Tibial artery (tissue), 4 donors: Measurements from ENCODE around the gene OR10W1.

ENCODE experiments used
- DNase-seq, 2 donors: peaks; one replicate each; pipeline ENCODE4 v3.0.0-alpha.2; 2019
- H3K27ac ChIP-seq, 2 donors: fragments of 200-600 bp; sonication (generic) in 1 of 2; 1 replicate in 1 of 2; 2 replicates in 1 of 2; pipeline ENCODE4 v1.5.1; 2018 to 2019; ENCODE audit warnings: mild to moderate bottlenecking in 1 of 2
- H3K27me3 ChIP-seq, 2 donors: fragments of 200-600 bp; sonication (generic) in 1 of 2; one replicate each; pipeline versions ENCODE4 v1.5.1 to v1.6.0; 2016 to 2019
- H3K36me3 ChIP-seq, 3 donors: fragments of 200-600 bp; sonication (generic) in 2 of 3; one replicate each; pipeline ENCODE4 v1.5.1; 2016 to 2019; ENCODE audit warnings: mild to moderate bottlenecking in 2 of 3
- H3K4me1 ChIP-seq, 4 donors: fragments of 200-600 bp; sonication (generic) in 2 of 4; 1 replicate in 3 of 4; 2 replicates in 1 of 4; pipeline ENCODE4 v1.5.1; 2016 to 2019
- H3K4me3 ChIP-seq, 2 donors: fragments of 200-600 bp; sonication (generic) in 1 of 2; 1 replicate in 1 of 2; 2 replicates in 1 of 2; pipeline ENCODE4 v1.5.1; 2018 to 2019; ENCODE audit warnings: mild to moderate bottlenecking in 2 of 2
- H3K9me3 ChIP-seq, 3 donors: fragments of 200-600 bp; sonication (generic) in 1 of 3; one replicate each; pipeline ENCODE4 v1.5.1; 2016 to 2019
- CTCF ChIP-seq, 2 experiments: fragments of 200-600 bp in 1 of 2; fragments of 450-650 bp in 1 of 2; IDR thresholded peaks; one replicate each; pipeline ENCODE4 v1.5.1; 2017 to 2019; ENCODE audit warnings: antibody characterized with exemption in 2 of 2, mild to moderate bottlenecking in 1 of 2, moderate library complexity in 1 of 2
- intact Hi-C: fragments of 100-400 bp; cut with DNase I; formaldehyde crosslinking; loops from one replicate; pipeline ENCODE4 v1.15.0; 2023; ENCODE audit warnings: low total_unique reads

OR10W1 gene

GRCh38 chr11:58227956-58228615, 40.0 kb downstream of the OR10W1 start:
- Histone ChIP-seq H3K9me3 (no peaks in the 10 kb centered on the region), H3K27me3 (no peaks in the 10 kb centered on the region), H3K4me1 (no peaks in the 10 kb centered on the region), H3K36me3 (no peaks in the 10 kb centered on the region), H3K27ac (no peak overlapping the region), H3K4me3 (no peak overlapping the region)
- no peak for TF ChIP-seq CTCF (IDR thresholded peaks at IDR 0.05)
- intact Hi-C loops, result no loop called here
- DNase-seq, result no peak

- Histone ChIP-seq H3K27me3 (no peaks in the 10 kb centered on the region), H3K36me3 (no peaks in the 10 kb centered on the region), H3K4me1 (no peaks in the 10 kb centered on the region), H3K4me3 (no peak overlapping the region), H3K9me3 (no peaks in the 10 kb centered on the region), H3K27ac (no peak overlapping the region)
- TF ChIP-seq CTCF (IDR thresholded peaks at IDR 0.05), result no peak
- no peak for DNase-seq
- intact Hi-C loops, result no loop called here
Measured at GRCh38 chr11:58222721-58223120, 45.3 kb downstream of the OR10W1 start.
